AG09309 (cell line): Measurements from ENCODE around the gene GALNT9.

Experiments used
- DNase-seq: peaks from one replicate; pipeline ENCODE4 v3.0.0-alpha.2; 2010; ENCODE audit warnings: low read depth
- H3K4me3 ChIP-seq: 2 replicates; pipeline ENCODE4 v1.5.1; 2011; ENCODE audit warnings: mild to moderate bottlenecking, low read depth, low read length, moderate library complexity; ENCODE audit not compliant: control insufficient read depth
- TF ChIP-seq, protein P1 (sequence below): IDR thresholded peaks from 2 replicates; pipeline ENCODE4 v1.5.1; 2011; ENCODE audit warnings: mild to moderate bottlenecking, low read depth, low read length, inconsistent platforms; ENCODE audit not compliant: insufficient read depth, control insufficient read depth; ENCODE audit errors: missing control alignments

The GALNT9 gene

GRCh38 chr12:132373901-132374611 is 44.7 kb upstream of the GALNT9 start:
- H3K4me3 ChIP-seq: no peak overlapping the region
- TF ChIP-seq, protein P1, sequence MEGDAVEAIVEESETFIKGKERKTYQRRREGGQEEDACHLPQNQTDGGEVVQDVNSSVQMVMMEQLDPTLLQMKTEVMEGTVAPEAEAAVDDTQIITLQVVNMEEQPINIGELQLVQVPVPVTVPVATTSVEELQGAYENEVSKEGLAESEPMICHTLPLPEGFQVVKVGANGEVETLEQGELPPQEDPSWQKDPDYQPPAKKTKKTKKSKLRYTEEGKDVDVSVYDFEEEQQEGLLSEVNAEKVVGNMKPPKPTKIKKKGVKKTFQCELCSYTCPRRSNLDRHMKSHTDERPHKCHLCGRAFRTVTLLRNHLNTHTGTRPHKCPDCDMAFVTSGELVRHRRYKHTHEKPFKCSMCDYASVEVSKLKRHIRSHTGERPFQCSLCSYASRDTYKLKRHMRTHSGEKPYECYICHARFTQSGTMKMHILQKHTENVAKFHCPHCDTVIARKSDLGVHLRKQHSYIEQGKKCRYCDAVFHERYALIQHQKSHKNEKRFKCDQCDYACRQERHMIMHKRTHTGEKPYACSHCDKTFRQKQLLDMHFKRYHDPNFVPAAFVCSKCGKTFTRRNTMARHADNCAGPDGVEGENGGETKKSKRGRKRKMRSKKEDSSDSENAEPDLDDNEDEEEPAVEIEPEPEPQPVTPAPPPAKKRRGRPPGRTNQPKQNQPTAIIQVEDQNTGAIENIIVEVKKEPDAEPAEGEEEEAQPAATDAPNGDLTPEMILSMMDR: peak; percentile 48
- no peak for DNase-seq

- TF ChIP-seq, protein P1: no peak
- H3K4me3 ChIP-seq: no peak overlapping the region
- no peak for DNase-seq
These were observed 38.5 kb upstream of the GALNT9 start for GRCh38 chr12:132367852-132368251.

DNA sequence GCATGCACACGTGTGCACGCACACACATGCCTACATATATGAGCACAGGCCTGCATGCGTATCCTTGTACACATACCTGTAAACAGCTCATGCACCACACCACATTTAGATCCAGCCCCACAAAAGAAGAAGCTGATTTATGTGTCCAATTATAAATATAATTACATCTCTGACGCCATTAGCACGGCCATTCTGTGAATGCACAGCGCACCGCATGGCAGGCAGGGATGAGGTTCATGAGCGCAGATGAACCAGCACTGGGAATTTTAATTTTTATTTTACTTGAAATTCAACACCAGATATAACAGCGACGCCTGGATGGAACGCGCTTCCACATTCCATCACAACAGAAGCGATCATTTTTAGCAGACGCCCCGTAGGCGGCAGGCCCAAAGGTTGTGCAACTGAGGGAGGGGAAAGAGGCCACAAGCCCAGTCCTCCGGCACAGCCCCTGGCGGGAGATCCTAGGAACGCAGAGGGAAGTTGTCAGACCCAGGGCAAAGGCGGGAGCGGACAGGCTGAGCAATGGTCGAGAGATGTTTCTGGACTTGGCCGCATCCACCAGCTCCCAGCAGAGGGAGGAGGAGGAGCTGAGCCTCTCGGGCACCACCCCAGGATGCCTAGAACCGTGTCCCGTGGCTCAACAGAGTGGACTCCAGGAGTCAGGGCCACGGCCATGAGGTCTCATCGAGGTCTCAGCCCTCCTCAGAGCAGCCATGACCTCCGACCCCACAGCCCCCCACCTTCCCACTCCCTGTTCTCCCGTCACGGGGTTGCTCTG is 37.9 kb upstream of the GALNT9 start:
- TF ChIP-seq, protein P1: no peak
- no peak overlapping the region for H3K4me3 ChIP-seq
- DNase-seq: no peak

- H3K4me3 ChIP-seq: no peak overlapping the region
- DNase-seq: no peak
- TF ChIP-seq, protein P1: no peak
These were observed 37.0 kb upstream of the GALNT9 start for GRCh38 chr12:132366341-132366861.

GRCh38 chr12:132365226-132365625 is 35.8 kb upstream of the GALNT9 start:
- DNase-seq: no peak
- H3K4me3 ChIP-seq: no peak overlapping the region
- TF ChIP-seq, protein P1: no peak

GRCh38 chr12:132364348-132364902 is 35.0 kb upstream of the GALNT9 start:
- TF ChIP-seq, protein P1: no peak
- H3K4me3 ChIP-seq: no peak overlapping the region
- no peak for DNase-seq
